HCT116 (cell line): ENCODE results near the gene USP48.

Experiments used
- CTCF ChIP-seq, 3 experiments: fragments of 200-600 bp in 1 of 3; sonication (generic) in 1 of 3; IDR thresholded peaks in 2 of 3; conservative IDR thresholded peaks in 1 of 3; 2 replicates each; pipeline ENCODE4 v1.5.1; 2012 to 2017; ENCODE audit warnings: low read depth in 2 of 3, low read length in 2 of 3, antibody characterized with exemption in 1 of 3, borderline replicate concordance in 1 of 3, control low read depth in 1 of 3, mild to moderate bottlenecking in 1 of 3, mixed read lengths in 1 of 3, mixed run types in 1 of 3, moderate library complexity in 1 of 3; ENCODE audit not compliant: insufficient read depth in 1 of 3
- EZH2 ChIP-seq: fragments of 200-600 bp; sonication (generic); IDR thresholded peaks from 2 replicates; pipeline ENCODE4 v1.6.1; 2017; ENCODE audit warnings: antibody characterized with exemption, mixed run types
- YY1 ChIP-seq: IDR thresholded peaks from 2 replicates; pipeline ENCODE4 v1.6.1; 2011; ENCODE audit warnings: low read length, low read depth, moderate library complexity, mild to moderate bottlenecking; ENCODE audit not compliant: insufficient replicate concordance; ENCODE audit errors: extremely low read depth
- ZBTB33 ChIP-seq: IDR thresholded peaks from 2 replicates; pipeline ENCODE4 v1.6.1; 2011; ENCODE audit warnings: mild to moderate bottlenecking, low read length, moderate library complexity; ENCODE audit not compliant: insufficient replicate concordance; ENCODE audit errors: extremely low read depth
- ZFX ChIP-seq: fragments of 450-650 bp; IDR thresholded peaks from 2 replicates; pipeline ENCODE4 v1.6.1; 2017

GRCh38 chr1:21778405-21778727 is 4.6 kb downstream of the USP48 start:
- TF ChIP-seq EZH2 (no peak), CTCF (IDR thresholded peaks at IDR 0.05 in 2 of 3, conservative IDR thresholded peaks at IDR 0.05 in 1 of 3; ENCODE audit: borderline replicate concordance in 1 of 3, insufficient read depth in 1 of 3, low read depth in 2 of 3, low read length in 2 of 3) (no peak), ZBTB33 (no peak), ZFX (no peak), YY1 (no peak)
